HG03354 (cell line): Measurements from ENCODE around the gene MAB21L3.

Source experiments
- ATAC-seq: cut with Tn5 transposase; IDR thresholded peaks from one replicate; pipeline ENCODE4 v1.9.1; 2021; ENCODE audit warnings: mild to moderate bottlenecking; ENCODE audit not compliant: unreplicated experiment, poor library complexity, severe bottlenecking

The MAB21L3 gene

GRCh38 chr1:116110567-116111523, at the start of gene MAB21L3:
Gene MAB21L3, plus strand, starts transcription at chr1:116111399. Its CDS starts 1,217 bp downstream, at chr1:116112616.
- peak; percentile 86 for ATAC-seq

GRCh38 chr1:116062201-116062600, 49.0 kb upstream of the MAB21L3 start:
- no peak for ATAC-seq

DNA sequence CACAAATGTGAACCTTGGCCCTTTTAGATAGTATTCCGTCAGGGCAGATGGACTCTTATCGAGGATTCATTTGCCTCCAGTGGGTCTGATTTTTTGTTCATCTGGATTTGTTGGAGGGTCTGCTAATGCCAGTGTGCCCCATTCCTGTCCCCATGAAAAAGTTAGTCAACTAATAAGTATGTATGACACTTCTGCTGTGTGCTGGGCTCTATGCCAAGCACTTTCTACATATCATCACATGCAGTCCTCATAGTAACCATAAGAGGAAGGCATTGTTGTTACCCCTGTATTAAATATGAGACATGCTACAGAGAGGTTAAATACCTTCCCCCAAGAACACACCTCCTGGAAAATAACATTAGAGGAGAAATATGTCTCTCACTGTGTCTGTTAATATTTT, 46.6 kb upstream of the MAB21L3 start:
- ATAC-seq: no peak

DNA sequence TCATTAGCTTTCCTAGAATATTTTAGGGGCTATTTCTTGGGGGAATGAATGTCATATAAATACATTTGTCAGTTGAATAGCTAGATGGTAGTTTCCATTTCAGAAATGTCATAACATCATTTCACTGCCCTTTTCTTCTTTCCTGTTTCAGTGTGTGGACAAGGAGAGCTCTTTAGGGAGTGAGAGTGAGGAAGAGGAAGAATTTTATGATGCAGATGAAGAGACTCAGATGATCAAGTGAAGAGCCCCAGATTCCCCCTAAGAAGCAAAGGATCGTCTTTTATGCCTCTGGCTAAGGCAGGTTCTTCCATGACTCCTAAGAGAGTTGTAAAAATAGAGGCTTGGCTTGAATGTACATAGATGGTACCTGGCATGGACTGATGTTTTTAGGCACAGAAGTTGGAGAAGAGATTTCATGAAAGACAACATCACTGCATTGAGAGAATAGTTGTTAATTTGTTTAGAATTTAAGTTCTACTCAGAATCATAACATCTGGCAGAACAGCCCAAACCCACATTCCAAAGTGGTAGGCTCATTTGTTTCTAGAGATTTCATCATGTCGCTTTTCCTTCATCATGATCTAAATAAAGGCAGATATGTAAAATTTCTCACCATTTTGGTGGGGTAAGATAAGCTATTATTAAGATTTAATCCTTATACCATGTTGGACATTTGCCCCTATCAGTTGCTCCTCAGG, 44.2 kb upstream of the MAB21L3 start:
- ATAC-seq: no peak

DNA sequence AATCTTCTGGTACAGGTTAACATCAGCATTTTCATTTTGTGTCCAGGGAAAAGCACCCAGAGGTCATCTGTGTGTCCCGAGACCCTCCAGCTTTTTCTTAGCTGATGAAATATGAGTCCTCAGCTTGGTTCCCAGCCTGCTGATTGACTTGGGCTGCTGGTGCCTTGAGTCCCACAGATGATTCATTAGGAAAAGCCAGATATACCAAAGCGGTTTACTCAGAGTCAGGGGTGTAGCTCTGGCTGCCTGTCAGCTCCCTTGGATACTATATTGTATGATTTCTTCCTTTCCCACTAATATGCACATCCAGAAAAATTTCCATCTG, 43.7 kb upstream of the MAB21L3 start:
- ATAC-seq: no peak

DNA sequence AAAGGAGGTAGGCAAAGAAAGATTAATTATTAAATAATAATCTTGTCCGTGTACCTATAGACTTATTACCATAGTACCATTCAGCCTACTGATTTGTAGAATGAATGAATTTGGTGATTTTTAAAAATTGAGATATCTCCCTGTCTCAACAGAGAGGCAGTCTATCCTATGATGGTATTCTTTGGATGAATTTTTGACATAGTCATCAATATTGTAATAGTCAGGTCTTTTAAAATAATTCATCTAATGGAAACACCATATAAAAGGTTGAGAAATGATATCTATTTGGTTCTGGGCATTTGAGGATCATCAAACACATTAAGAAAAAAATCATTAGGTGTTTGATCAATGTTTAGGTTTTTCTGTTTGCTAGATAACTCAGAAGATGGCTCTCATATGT, 35.6 kb upstream of the MAB21L3 start:
- ATAC-seq: no peak

GRCh38 chr1:116075990-116076389, 35.2 kb upstream of the MAB21L3 start:
- no peak for ATAC-seq

DNA sequence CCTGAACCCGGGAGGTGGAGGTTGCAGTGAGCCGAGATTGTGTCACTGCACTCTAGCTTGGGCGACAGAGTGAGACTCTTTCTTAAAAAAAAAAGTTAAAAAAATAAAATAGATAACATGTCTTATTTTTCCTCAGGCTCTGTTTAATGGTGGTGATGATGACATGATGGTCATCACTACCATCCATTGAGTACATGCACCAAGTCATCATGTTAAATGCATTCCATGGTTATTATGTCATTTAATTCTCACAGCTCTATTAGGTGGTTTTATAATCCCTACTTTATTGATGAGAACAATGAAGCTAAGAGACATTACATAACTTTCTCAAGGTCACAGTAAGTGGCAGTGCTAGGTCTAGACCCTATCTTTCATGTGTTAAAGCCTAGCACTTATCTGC, 34.4 kb upstream of the MAB21L3 start:
- ATAC-seq: no peak

DNA sequence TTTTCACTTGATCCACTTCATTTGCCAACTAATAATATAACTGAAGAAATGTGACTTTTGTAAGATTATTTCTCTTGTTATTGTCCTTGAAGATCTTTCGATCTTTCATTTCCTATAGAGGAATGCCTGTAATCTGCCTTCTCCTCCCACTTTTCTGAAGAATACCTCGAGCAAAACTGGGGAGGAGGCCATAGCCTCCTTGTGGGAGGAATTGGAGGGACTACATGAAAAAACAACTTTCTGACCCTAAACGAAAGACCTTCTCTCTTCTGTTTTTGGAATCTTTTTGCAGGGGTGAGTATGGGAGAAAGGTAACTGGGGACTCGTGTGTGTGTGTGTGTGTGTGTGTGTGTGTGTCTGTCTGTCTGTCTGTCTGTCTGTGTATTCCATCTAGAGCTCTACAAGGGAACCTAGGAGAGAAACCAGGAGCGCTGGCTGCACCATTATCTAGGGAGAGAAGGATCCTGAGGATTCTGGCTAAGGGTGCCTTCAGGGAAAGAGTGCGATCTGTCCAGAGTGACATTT, 32.4 kb upstream of the MAB21L3 start:
- ATAC-seq: no peak

- no peak for ATAC-seq
These were observed 23.6 kb upstream of the MAB21L3 start for GRCh38 chr1:116087628-116088027.

DNA sequence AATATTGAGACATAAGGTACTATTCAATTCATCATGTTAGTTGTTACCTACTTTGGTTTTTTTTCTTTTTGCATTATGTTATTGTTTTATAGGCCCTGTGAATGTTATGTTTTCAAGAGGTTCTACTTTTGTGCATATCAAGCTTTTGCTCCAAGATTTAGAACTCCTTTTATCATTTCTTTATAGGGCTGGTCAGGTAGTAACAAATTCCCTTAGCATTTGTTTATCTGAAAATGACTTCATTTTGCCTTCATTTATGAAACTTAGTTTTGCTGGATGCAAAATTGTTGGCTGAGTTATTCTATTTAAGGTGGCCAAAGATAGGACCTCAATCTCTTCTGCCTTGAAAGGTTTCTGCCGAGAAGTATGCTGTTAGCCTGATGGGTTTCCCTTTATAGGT, 21.3 kb upstream of the MAB21L3 start:
- no peak for ATAC-seq

GRCh38 chr1:116091083-116091482, 20.1 kb upstream of the MAB21L3 start:
- no peak for ATAC-seq

DNA sequence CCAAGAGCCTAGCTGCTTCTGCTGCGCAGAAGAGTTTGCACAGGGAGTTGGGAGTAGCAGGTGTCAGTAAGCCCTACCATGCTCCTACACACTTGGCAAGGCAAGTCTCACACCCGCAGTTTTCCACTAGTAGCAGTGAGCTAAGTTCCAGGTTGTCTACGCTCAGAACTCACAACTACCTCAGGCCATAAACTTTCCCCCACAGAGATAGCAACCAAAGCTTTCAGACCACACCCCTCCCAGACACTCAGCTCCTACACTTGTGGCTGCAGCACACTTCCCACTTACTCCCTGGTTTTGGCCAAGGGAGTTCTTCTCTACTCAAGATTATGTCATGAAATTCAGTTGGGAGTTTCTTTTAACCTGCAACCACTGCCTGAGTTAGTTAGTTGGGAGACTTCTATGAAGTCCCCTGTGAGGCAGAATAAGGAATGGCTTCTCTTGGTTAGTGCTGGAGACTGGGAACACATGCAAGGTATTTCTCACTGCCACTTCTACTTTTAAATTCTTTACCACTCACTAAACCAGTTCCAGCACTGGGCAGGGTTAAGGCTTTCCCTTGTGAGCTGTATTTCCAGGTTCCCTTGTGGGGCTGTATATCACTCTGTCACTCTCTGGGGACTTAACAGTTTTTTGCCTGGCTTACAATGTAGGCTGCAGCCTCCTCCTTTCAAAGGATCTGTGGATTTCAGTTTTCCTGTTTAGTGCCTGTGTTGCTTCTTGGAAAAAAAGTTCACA, 18.3 kb upstream of the MAB21L3 start:
- ATAC-seq: no peak

- ATAC-seq: no peak
These were observed 16.2 kb upstream of the MAB21L3 start for GRCh38 chr1:116095027-116095426.

DNA sequence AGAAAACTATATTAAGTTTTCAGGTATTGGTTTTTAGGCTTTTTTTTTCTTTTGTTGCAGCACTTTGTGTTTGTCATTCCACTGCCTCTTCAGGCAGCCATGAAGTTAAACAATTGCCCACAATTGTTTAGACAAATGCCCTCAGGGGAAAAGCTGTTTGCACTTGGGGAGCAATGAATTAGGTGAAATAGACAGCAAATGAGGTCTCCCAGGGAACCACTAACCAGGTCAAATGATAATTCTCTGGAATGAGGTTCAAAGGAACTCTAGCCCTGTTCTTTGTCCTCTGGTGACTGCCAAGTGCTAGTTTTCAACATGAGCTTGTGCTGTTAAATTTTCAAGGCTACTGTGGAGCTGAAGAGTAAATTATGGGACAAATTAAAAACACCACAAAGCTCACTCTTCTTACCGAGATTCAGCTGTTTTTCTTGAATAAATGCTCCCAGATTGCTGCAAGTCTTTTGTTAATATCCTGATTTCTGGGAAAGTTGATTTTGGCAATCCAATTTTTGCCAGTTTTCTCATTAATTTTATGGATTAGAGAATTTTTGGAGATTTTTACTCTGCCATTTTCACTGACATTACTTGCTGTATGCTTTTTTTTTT, 15.1 kb upstream of the MAB21L3 start:
- no peak for ATAC-seq

GRCh38 chr1:116097626-116098025, 13.6 kb upstream of the MAB21L3 start:
- no peak for ATAC-seq

GRCh38 chr1:116099379-116099778, 11.8 kb upstream of the MAB21L3 start:
- no peak for ATAC-seq

- ATAC-seq: no peak
These were observed 11.3 kb upstream of the MAB21L3 start for GRCh38 chr1:116099919-116100318.

- ATAC-seq: peak; percentile 65
These were observed 6.5 kb upstream of the MAB21L3 start for GRCh38 chr1:116104667-116105066.

GRCh38 chr1:116105996-116106395, 5.2 kb upstream of the MAB21L3 start:
- no peak for ATAC-seq
